Measurements from ENCODE around the gene CCDC141.

The CCDC141 gene

GRCh38 chr2:178980815-178981214 is 69.1 kb downstream of the CCDC141 start:
- no peak for TF ChIP-seq CTCF (IDR thresholded peaks at IDR 0.05; ENCODE audit: low read depth, low read length)
- DNase-seq (ENCODE audit: low read depth in 2 of 2), result no peak
- no peak overlapping the region for H3K4me3 ChIP-seq (replicated peaks in 1 of 2; ENCODE audit: low read depth in 2 of 2, low read length in 2 of 2)

DNA sequence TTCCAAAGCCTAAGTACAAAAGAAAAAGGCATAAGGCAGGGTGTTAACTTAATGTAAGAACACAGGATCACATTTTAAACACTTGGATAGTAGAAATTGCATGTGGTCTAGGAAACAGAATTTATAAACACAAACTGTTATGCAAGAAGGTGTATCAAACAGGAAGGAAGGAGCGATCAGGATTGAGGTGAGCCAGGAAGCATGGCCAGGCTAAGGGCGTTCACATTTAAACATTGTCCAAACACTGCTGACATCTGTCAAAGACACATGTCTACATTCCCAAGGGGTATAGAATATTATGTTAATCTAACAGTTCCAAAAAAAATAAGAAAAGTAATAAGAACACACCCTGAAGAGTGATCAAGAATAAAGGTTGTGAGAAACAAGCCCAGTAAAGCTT is 71.3 kb downstream of the CCDC141 start:
- DNase-seq (ENCODE audit: low read depth in 2 of 2), result no peak
- H3K4me3 ChIP-seq (replicated peaks in 1 of 2; ENCODE audit: low read depth in 2 of 2, low read length in 2 of 2), result no peak overlapping the region
- no peak for TF ChIP-seq CTCF (IDR thresholded peaks at IDR 0.05; ENCODE audit: low read depth, low read length)

- TF ChIP-seq CTCF (IDR thresholded peaks at IDR 0.05; ENCODE audit: low read depth, low read length), result no peak
- DNase-seq (ENCODE audit: low read depth in 2 of 2), result no peak
- no peak overlapping the region for H3K4me3 ChIP-seq (replicated peaks in 1 of 2; ENCODE audit: low read depth in 2 of 2, low read length in 2 of 2)
These were observed 73.6 kb downstream of the CCDC141 start for GRCh38 chr2:178976351-178976750.

GRCh38 chr2:178962805-178963433 is 87.0 kb downstream of the CCDC141 start:
- no peak overlapping the region for H3K4me3 ChIP-seq (replicated peaks in 1 of 2; ENCODE audit: low read depth in 2 of 2, low read length in 2 of 2)
- no peak for TF ChIP-seq CTCF (IDR thresholded peaks at IDR 0.05; ENCODE audit: low read depth, low read length)
- no peak for DNase-seq (ENCODE audit: low read depth in 2 of 2)

DNA sequence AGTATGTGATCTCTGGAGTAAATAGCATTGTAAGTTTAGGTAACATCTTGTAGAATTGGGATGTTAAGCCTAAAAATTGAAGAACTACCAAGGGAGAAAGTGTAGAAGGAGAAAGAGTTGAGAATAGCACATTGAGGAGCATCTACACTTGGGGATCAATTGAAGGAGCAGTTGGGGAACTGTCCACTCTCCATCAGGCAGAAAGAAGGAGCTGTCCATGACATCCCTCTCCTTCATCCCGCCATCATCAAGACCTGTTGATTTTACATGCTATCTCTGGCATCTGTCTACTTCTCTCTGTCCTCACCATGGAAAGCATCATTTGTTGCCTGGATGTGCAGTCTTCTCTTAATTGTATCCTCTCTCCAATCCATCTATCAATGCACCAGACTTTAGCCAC is 87.8 kb downstream of the CCDC141 start:
- no peak for DNase-seq (ENCODE audit: low read depth in 2 of 2)
- TF ChIP-seq CTCF (IDR thresholded peaks at IDR 0.05; ENCODE audit: low read depth, low read length), result no peak
- H3K4me3 ChIP-seq (replicated peaks in 1 of 2; ENCODE audit: low read depth in 2 of 2, low read length in 2 of 2), result no peak overlapping the region

- no peak overlapping the region for H3K4me3 ChIP-seq (replicated peaks in 1 of 2; ENCODE audit: low read depth in 2 of 2, low read length in 2 of 2)
- no peak for TF ChIP-seq CTCF (IDR thresholded peaks at IDR 0.05; ENCODE audit: low read depth, low read length)
- no peak for DNase-seq (ENCODE audit: low read depth in 2 of 2)
These were observed 95.9 kb downstream of the CCDC141 start for GRCh38 chr2:178954049-178954448.
